ENCODE results near the gene C14orf39.

- TF ChIP-seq, protein P1, sequence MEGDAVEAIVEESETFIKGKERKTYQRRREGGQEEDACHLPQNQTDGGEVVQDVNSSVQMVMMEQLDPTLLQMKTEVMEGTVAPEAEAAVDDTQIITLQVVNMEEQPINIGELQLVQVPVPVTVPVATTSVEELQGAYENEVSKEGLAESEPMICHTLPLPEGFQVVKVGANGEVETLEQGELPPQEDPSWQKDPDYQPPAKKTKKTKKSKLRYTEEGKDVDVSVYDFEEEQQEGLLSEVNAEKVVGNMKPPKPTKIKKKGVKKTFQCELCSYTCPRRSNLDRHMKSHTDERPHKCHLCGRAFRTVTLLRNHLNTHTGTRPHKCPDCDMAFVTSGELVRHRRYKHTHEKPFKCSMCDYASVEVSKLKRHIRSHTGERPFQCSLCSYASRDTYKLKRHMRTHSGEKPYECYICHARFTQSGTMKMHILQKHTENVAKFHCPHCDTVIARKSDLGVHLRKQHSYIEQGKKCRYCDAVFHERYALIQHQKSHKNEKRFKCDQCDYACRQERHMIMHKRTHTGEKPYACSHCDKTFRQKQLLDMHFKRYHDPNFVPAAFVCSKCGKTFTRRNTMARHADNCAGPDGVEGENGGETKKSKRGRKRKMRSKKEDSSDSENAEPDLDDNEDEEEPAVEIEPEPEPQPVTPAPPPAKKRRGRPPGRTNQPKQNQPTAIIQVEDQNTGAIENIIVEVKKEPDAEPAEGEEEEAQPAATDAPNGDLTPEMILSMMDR (IDR thresholded peaks at IDR 0.05; ENCODE audit: low read depth, low read length, poor library complexity, severe bottlenecking), result no peak
- no peak for TF ChIP-seq EZH2phosphoT487 (IDR thresholded peaks at IDR 0.05; ENCODE audit: borderline replicate concordance, low read length)
These were observed 29.8 kb upstream of the C14orf39 start for GRCh38 chr14:60515511-60516289.
